Activated T-helper 2 cell treated with anti-CD3 and anti-CD28 coated beads, Interferon-gamma antibody, Interleukin-2, Interleukin-4, amounts not matched to agents 10 μg/mL and 5 μg/mL and 100 μg/mL, durations not matched to agents 14 hours and 24 hours and 36 hours (primary cell): ENCODE results near the gene SMOC2. TPM values are rescaled to one million over a fixed set of nuclear protein-coding genes. Genes with fewer than 3 reads are reported as not detected.

Source experiments
- DNase-seq: peaks from one replicate; pipeline ENCODE4 v3.0.0; 2021; ENCODE audit warnings: low spot score
- H3K27ac Mint-ChIP-seq: one replicate; pipeline ENCODE4 v1.8.0; 2021; ENCODE audit warnings: mixed read lengths
- H3K27me3 Mint-ChIP-seq: one replicate; pipeline ENCODE4 v1.8.0; 2021; ENCODE audit warnings: low read depth, mixed read lengths
- H3K36me3 Mint-ChIP-seq: one replicate; pipeline ENCODE4 v1.8.0; 2021; ENCODE audit warnings: low read depth, mixed read lengths
- H3K4me1 Mint-ChIP-seq: one replicate; pipeline ENCODE4 v1.8.0; 2021; ENCODE audit warnings: low read depth, mixed read lengths
- H3K4me3 Mint-ChIP-seq: one replicate; pipeline ENCODE4 v1.8.0; 2021; ENCODE audit warnings: low read depth, mild to moderate bottlenecking, moderate library complexity, mixed read lengths
- H3K9me3 Mint-ChIP-seq: one replicate; pipeline ENCODE4 v1.8.0; 2021; ENCODE audit warnings: mixed read lengths
- intact Hi-C: fragments of 100-400 bp; cut with micrococcal nuclease; formaldehyde crosslinking; loops from one replicate; pipeline ENCODE4 v1.15.1; 2023
- total RNA-seq: library from RNA; stranded (reverse); gene quantifications from 2 replicates; pipeline ENCODE4 v1.2.3, GENCODE V29; 2022

SMOC2 gene
- total RNA-seq, 1 donor from 2014 or later: not detected

GRCh38 chr6:168441434-168442391 is 729 bp downstream of the SMOC2 start:
- Mint-ChIP-seq H3K36me3 (no peaks in the 10 kb centered on the region), H3K4me3 (no peak overlapping the region), H3K27ac (no peak overlapping the region), H3K27me3 (peaks cover 46% of the 10 kb centered on the region), H3K9me3 (no peaks in the 10 kb centered on the region), H3K4me1 (no peaks in the 10 kb centered on the region)
- DNase-seq: no peak
- intact Hi-C loops: no loop called here

- H3K4me3 Mint-ChIP-seq: no peak overlapping the region
- no peak for DNase-seq
- no peaks in the 10 kb centered on the region for H3K9me3 Mint-ChIP-seq
- H3K4me1 Mint-ChIP-seq: no peaks in the 10 kb centered on the region
- no peak overlapping the region for H3K27ac Mint-ChIP-seq
- intact Hi-C loops: no loop called here
- peaks cover 43% of the 10 kb centered on the region for H3K27me3 Mint-ChIP-seq
- H3K36me3 Mint-ChIP-seq: no peaks in the 10 kb centered on the region
Measured at GRCh38 chr6:168442646-168443045, 1.7 kb downstream of the SMOC2 start.

- Mint-ChIP-seq H3K4me1 (no peaks in the 10 kb centered on the region), H3K4me3 (no peak overlapping the region), H3K27me3 (peaks cover 20% of the 10 kb centered on the region), H3K27ac (no peak overlapping the region), H3K36me3 (no peaks in the 10 kb centered on the region), H3K9me3 (no peaks in the 10 kb centered on the region)
- no peak for DNase-seq
- intact Hi-C loops: no loop called here
Measured at GRCh38 chr6:168447282-168447681, 6.3 kb downstream of the SMOC2 start.

GRCh38 chr6:168447700-168448099 is 6.7 kb downstream of the SMOC2 start:
- no peak for DNase-seq
- Mint-ChIP-seq H3K4me1 (no peaks in the 10 kb centered on the region), H3K27ac (no peak overlapping the region), H3K9me3 (no peaks in the 10 kb centered on the region), H3K27me3 (peaks cover 17% of the 10 kb centered on the region), H3K36me3 (no peaks in the 10 kb centered on the region), H3K4me3 (no peak overlapping the region)
- intact Hi-C loops: no loop called here

GRCh38 chr6:168448243-168448855 is 7.4 kb downstream of the SMOC2 start:
- Mint-ChIP-seq H3K27me3 (peaks cover 13% of the 10 kb centered on the region), H3K36me3 (no peaks in the 10 kb centered on the region), H3K27ac (no peak overlapping the region), H3K4me1 (no peaks in the 10 kb centered on the region), H3K4me3 (no peak overlapping the region), H3K9me3 (no peaks in the 10 kb centered on the region)
- no peak for DNase-seq
- intact Hi-C loops: no loop called here

GRCh38 chr6:168450917-168451316 is 9.9 kb downstream of the SMOC2 start:
- Mint-ChIP-seq H3K4me1 (no peaks in the 10 kb centered on the region), H3K27ac (no peak overlapping the region), H3K27me3 (peaks cover 6% of the 10 kb centered on the region), H3K4me3 (no peak overlapping the region), H3K9me3 (no peaks in the 10 kb centered on the region), H3K36me3 (no peaks in the 10 kb centered on the region)
- intact Hi-C loops: no loop called here
- no peak for DNase-seq

- Mint-ChIP-seq H3K4me3 (no peak overlapping the region), H3K9me3 (no peaks in the 10 kb centered on the region), H3K27me3 (peaks cover 6% of the 10 kb centered on the region), H3K4me1 (no peaks in the 10 kb centered on the region), H3K36me3 (no peaks in the 10 kb centered on the region), H3K27ac (no peak overlapping the region)
- no peak for DNase-seq
- intact Hi-C loops: no loop called here
Measured at GRCh38 chr6:168451805-168452517, 11.0 kb downstream of the SMOC2 start.

- Mint-ChIP-seq H3K27me3 (peaks cover 6% of the 10 kb centered on the region), H3K4me1 (no peaks in the 10 kb centered on the region), H3K36me3 (no peaks in the 10 kb centered on the region), H3K4me3 (no peak overlapping the region), H3K9me3 (no peaks in the 10 kb centered on the region), H3K27ac (no peak overlapping the region)
- no peak for DNase-seq
- intact Hi-C loops: no loop called here
Measured at GRCh38 chr6:168452685-168453377, 11.8 kb downstream of the SMOC2 start.

GRCh38 chr6:168455847-168456530 is 15.0 kb downstream of the SMOC2 start:
- H3K4me1 Mint-ChIP-seq: no peaks in the 10 kb centered on the region
- peaks cover 4% of the 10 kb centered on the region for H3K27me3 Mint-ChIP-seq
- H3K27ac Mint-ChIP-seq: no peak overlapping the region

GRCh38 chr6:168456907-168457652 is 16.1 kb downstream of the SMOC2 start:
- H3K36me3 Mint-ChIP-seq: no peaks in the 10 kb centered on the region
- no peaks in the 10 kb centered on the region for H3K4me1 Mint-ChIP-seq
- peaks cover 3% of the 10 kb centered on the region for H3K27me3 Mint-ChIP-seq
- no peaks in the 10 kb centered on the region for H3K9me3 Mint-ChIP-seq
- intact Hi-C loops: no loop called here
- no peak overlapping the region for H3K4me3 Mint-ChIP-seq
- DNase-seq: no peak
- H3K27ac Mint-ChIP-seq: no peak overlapping the region

More at GRCh38 chr6:168455847-168456530, 15.0 kb downstream of the SMOC2 start:
- intact Hi-C loops: no loop called here
- Mint-ChIP-seq H3K4me3 (no peak overlapping the region), H3K9me3 (no peaks in the 10 kb centered on the region), H3K36me3 (no peaks in the 10 kb centered on the region)
- DNase-seq: no peak

GRCh38 chr6:168457653-168457934 is 16.6 kb downstream of the SMOC2 start:
- DNase-seq: no peak

GRCh38 chr6:168458101-168458500 is 17.1 kb downstream of the SMOC2 start:
- no peaks in the 10 kb centered on the region for H3K4me1 Mint-ChIP-seq
- H3K36me3 Mint-ChIP-seq: no peaks in the 10 kb centered on the region
- no peak overlapping the region for H3K4me3 Mint-ChIP-seq
- H3K9me3 Mint-ChIP-seq: no peaks in the 10 kb centered on the region
- no peak overlapping the region for H3K27ac Mint-ChIP-seq
- no peak for DNase-seq
- intact Hi-C loops: no loop called here
- peaks cover 3% of the 10 kb centered on the region for H3K27me3 Mint-ChIP-seq

More at GRCh38 chr6:168457653-168457934, 16.6 kb downstream of the SMOC2 start:
- intact Hi-C loops: no loop called here
- no peaks in the 10 kb centered on the region for H3K9me3 Mint-ChIP-seq
- no peaks in the 10 kb centered on the region for H3K4me1 Mint-ChIP-seq
- no peak overlapping the region for H3K4me3 Mint-ChIP-seq
- peaks cover 3% of the 10 kb centered on the region for H3K27me3 Mint-ChIP-seq
- H3K36me3 Mint-ChIP-seq: no peaks in the 10 kb centered on the region
- H3K27ac Mint-ChIP-seq: no peak overlapping the region
